ENCODE data around the gene LSM14A.
"Not testable (repeated sequence)": the region's sequence is repeated elsewhere in the genome, so short reads cannot be mapped to it uniquely, and the experiment has no call there.

Gene LSM14A

DNA sequence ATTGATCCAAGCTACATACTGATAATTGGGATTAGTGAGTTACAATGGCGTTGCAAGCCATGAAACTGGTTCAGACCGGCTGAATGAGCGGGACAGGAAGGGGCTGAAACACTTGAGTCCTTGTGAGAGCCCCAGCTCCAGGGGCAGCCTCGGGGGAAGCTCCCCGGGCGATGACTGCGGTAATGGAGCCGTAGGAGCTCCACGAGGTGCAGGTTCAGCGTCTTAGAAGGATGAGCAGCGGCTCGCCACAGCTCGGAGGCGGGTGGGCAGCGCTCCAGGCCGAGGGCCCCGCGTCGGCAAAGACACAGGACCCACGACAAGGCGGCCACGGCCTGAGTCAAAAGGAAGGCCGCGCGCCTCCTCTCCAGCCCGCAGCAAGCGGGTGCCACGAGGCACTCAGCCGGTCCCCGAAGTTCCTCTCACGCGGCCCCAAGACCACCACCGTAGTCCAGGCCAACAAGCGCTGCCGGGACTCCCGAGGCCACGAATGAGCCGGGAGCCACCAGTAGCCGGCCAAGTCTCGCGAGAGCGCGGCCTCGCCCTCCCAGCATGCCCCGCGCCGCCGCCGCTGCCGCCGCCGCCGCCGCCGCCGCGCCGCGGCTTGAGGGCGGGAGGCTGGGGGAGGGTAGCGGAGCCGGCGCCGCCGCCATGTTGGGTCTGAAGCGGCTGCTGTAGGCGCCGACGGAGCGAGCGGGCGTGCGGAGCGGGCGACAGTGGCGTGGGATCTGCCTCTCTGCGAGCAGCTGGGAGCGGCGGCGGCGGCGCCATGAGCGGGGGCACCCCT lies at the start of gene LSM14A:
Gene LSM14A, plus strand, starts transcription at position 628 of the 784 bp plus-strand sequence. Its CDS starts 139 bp downstream, at position 767.
- peak; percentile 95 for DNase-seq (ENCODE audit: low spot score)

GRCh38 chr19:34124828-34125227 lies 47.5 kb upstream of the LSM14A start:
- no peak for DNase-seq (ENCODE audit: low spot score)

- DNase-seq (ENCODE audit: low spot score), result no peak
These were observed 45.3 kb upstream of the LSM14A start for GRCh38 chr19:34126966-34127365.

GRCh38 chr19:34127684-34128189 lies 44.6 kb upstream of the LSM14A start:
- no peak for DNase-seq (ENCODE audit: low spot score)

DNA sequence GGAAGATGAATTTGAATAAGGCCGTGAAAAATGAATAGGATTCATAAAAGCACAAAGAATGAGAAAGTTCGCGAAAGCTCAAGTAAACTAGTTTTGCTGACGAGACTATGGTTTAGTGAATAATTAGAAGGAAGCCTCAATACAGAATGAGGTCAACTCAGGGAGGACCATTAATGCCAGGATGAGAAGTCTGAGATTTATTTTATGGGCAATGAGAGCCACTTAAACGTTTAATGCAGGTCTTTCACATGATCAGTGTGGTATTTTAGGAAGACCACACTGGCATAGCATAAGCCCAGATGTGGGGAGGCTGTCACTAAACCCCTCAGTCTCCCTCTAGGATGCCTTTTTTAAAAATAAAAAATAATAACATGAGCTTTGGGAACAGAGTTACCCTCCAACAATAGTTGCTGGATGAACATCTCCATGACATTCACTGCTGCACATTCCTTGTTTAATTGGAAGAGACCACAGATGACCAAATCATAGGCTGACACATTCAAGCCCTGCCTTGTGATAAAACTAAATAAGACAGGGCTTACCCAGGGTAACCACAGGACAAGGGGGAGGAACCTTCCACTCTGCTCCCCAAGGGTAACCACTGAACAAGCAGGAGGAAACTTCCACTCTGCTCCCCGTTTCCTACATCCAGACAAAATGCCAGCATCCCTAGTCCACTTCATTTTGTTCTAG lies 43.6 kb upstream of the LSM14A start:
- peak; percentile 73 for DNase-seq (ENCODE audit: low spot score)

DNA sequence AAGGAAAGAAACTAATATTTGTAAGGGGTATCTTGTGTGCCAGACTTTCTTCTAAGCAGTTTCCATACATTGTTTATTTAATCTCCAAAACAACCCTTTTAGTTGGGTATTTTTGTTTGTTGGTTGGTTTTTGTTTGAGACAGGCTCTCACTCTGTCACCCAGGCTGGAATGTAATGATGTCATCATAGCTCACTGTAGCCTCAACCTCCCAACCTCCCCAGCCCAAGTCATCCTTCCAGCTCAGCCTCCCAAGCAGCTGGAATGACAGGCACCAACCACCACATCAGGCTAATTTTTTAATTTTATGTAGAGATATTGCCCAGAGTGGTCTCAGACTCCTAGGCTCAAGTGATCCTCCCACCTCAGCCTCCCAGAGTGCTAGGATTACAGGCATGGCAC lies 41.2 kb upstream of the LSM14A start:
- no peak for DNase-seq (ENCODE audit: low spot score)

DNA sequence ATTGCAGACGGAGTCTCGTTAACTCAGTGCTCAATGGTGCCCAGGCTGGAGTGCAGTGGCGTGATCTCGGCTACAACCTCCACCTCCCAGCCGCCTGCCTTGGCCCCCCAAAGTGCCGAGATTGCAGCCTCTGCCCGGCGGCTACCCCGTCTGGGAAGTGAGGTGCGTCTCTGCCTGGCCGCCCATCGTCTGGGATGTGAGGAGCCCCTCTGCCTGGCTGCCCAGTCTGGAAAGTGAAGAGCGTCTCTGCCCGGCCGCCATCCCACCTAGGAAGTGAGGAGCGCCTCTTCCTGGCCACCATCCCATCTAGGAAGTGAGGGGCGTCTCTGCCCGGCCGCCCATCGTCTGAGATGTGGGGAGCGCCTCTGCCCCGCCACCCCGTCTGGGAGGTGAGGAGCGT lies 40.2 kb upstream of the LSM14A start:
- DNase-seq (ENCODE audit: low spot score), result not testable (repeated sequence)

- not testable (repeated sequence) for DNase-seq (ENCODE audit: low spot score)
These were observed 39.6 kb upstream of the LSM14A start for GRCh38 chr19:34132706-34133105.

DNA sequence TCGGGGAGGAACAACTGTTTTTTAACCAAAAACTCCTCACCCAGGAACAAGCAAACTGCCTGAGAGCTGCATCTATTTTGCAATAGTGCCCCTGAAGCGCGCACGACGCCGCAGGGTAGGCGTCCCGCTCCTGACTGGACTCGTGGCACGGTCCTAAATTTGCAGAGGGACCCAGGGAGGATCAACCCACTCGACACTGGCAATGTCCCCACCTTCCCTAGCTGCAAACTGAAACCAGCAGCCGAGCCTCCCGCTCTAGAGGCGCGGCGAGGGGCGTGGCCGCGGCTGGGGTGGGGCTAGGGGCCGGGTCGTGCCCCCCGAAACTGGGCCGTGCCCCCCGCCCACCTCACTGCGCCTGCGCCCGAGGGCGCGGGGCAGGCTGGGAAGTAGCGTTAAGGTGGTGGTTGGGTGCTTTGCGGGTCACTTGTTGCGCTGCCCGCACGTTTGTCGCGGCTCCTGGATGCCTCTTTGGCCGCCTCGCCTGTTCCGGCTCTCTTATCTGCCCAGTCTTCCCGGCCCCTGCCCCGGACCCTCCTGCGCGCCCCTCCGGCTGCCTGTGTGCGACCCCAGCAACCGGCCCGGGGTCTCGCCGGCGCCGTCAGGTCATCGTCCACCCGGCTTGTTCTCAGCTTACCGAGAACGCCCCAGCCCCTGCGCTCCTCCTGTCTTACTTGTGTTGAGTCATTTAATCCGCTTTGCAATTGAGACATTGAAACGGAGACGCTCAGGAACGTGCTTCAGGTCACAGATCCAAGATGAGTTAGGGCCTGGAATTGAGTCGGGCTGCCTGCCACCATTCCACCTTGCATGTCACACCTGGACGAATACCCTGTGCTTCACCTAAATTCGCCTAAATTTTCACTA lies 37.9 kb upstream of the LSM14A start:
- peak; percentile 95 for DNase-seq (ENCODE audit: low spot score)

GRCh38 chr19:34135054-34135800 lies 37.1 kb upstream of the LSM14A start:
- DNase-seq (ENCODE audit: low spot score), result no peak

GRCh38 chr19:34135821-34136611 lies 36.3 kb upstream of the LSM14A start:
- DNase-seq (ENCODE audit: low spot score), result no peak

GRCh38 chr19:34141025-34141424 lies 31.3 kb upstream of the LSM14A start:
- DNase-seq (ENCODE audit: low spot score), result no peak

GRCh38 chr19:34142440-34142839 lies 29.9 kb upstream of the LSM14A start:
- DNase-seq (ENCODE audit: low spot score), result no peak

DNA sequence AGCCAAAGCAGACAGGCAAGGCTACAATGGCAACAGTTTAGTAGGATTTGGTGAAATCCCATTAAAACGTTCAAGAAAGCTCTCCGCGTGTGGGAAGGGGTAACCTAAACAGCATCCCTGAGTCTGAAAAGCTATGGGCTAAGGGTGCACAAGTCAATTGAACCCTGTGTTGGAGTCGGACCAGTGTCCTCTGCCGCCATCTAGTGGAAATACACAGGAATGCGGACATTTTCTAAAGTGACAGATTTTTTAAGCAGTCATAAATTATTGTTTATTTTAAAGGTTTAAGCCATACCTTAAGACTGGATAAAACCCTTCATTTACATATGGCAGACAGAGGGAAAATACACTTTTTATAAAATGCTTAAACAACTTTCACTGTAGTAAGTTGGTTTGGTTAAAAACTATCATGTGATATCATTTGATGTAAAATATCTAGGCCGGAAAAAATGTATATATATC lies 26.5 kb upstream of the LSM14A start:
- DNase-seq (ENCODE audit: low spot score), result peak; percentile 69

GRCh38 chr19:34148658-34149185 lies 23.6 kb upstream of the LSM14A start:
- DNase-seq (ENCODE audit: low spot score), result no peak

- no peak for DNase-seq (ENCODE audit: low spot score)
These were observed 22.4 kb upstream of the LSM14A start for GRCh38 chr19:34149873-34150272.

GRCh38 chr19:34150558-34150957 lies 21.7 kb upstream of the LSM14A start:
- no peak for DNase-seq (ENCODE audit: low spot score)

GRCh38 chr19:34151439-34151838 lies 20.9 kb upstream of the LSM14A start:
- DNase-seq (ENCODE audit: low spot score), result no peak

DNA sequence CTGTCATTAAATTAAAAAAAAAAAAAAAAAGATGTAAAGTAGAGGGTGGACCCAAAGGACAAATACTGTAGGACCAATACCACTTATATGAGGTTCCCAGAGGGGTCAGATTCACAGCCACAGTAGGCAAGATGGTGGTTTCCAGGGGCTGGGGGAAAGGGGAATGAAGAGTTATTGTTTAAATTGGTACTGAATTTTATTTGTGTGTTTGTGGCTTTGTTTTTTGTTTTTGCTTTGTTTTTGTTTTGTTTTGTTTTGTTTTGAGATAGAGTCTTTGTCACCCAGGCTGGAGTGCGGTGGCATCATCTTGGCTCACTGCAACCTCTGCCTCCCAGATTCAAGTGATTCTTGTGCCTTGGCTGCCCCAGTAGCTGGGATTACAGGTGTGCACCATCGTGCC lies 17.9 kb upstream of the LSM14A start:
- DNase-seq (ENCODE audit: low spot score), result no peak

- DNase-seq (ENCODE audit: low spot score), result peak; percentile 21
These were observed 16.6 kb upstream of the LSM14A start for GRCh38 chr19:34155686-34156085.

Measured in AG08395 (cell line).